ENCODE data around the gene RTF1.
A peak's percentile ranks its signal among the peaks of the same experiment; 100 is the strongest.

The RTF1 gene

GRCh38 chr15:41487802-41488201 lies 70.9 kb downstream of the RTF1 start:
- no peak for DNase-seq (ENCODE audit: low read depth in 2 of 2)

- no peak for DNase-seq (ENCODE audit: low read depth in 2 of 2)
Measured at GRCh38 chr15:41489641-41490040, 72.7 kb downstream of the RTF1 start.

GRCh38 chr15:41490355-41490754 lies 73.5 kb downstream of the RTF1 start:
- DNase-seq (ENCODE audit: low read depth in 2 of 2), result no peak

GRCh38 chr15:41491889-41492288 lies 75.0 kb downstream of the RTF1 start:
- DNase-seq (ENCODE audit: low read depth in 2 of 2), result no peak

- DNase-seq (ENCODE audit: low read depth in 2 of 2), result no peak
Measured at GRCh38 chr15:41492597-41493204, 75.8 kb downstream of the RTF1 start.

- DNase-seq (ENCODE audit: low read depth in 2 of 2), result peak; percentile 48 to 60
Measured at GRCh38 chr15:41493205-41493901, 76.5 kb downstream of the RTF1 start, which contains the start of gene ITPKA. ITPKA (plus strand) TSS chr15:41493874; CDS start chr15:41493928, 54 bp downstream.

GRCh38 chr15:41493902-41494189 lies 77.0 kb downstream of the RTF1 start:
- no peak for DNase-seq (ENCODE audit: low read depth in 2 of 2)

GRCh38 chr15:41494190-41494921 lies 77.5 kb downstream of the RTF1 start:
- no peak for DNase-seq (ENCODE audit: low read depth in 2 of 2)

GRCh38 chr15:41494922-41495735 lies 78.2 kb downstream of the RTF1 start:
- DNase-seq (ENCODE audit: low read depth in 2 of 2), result no peak

GRCh38 chr15:41495736-41496599 lies 79.1 kb downstream of the RTF1 start:
- no peak for DNase-seq (ENCODE audit: low read depth in 2 of 2)

GRCh38 chr15:41498657-41499056 lies 81.8 kb downstream of the RTF1 start:
- DNase-seq (ENCODE audit: low read depth in 2 of 2), result no peak

GRCh38 chr15:41499109-41499851 lies 82.4 kb downstream of the RTF1 start:
- no peak for DNase-seq (ENCODE audit: low read depth in 2 of 2)

GRCh38 chr15:41501191-41501917 lies 84.5 kb downstream of the RTF1 start:
- DNase-seq (ENCODE audit: low read depth in 2 of 2), result no peak

- DNase-seq (ENCODE audit: low read depth in 2 of 2), result no peak
Measured at GRCh38 chr15:41501931-41502794, 85.3 kb downstream of the RTF1 start.

- DNase-seq (ENCODE audit: low read depth in 2 of 2), result no peak
Measured at GRCh38 chr15:41502795-41503668, 86.1 kb downstream of the RTF1 start.

GRCh38 chr15:41503669-41504010 lies 86.7 kb downstream of the RTF1 start:
- no peak for DNase-seq (ENCODE audit: low read depth in 2 of 2)

- no peak for DNase-seq (ENCODE audit: low read depth in 2 of 2)
Measured at GRCh38 chr15:41504751-41505492, 88.0 kb downstream of the RTF1 start.

All from stimulated activated CD8-positive, alpha-beta memory T cell treated with anti-CD3 and anti-CD28 coated beads, Interleukin-7, amount 100 ng/mL, for 1 hour (primary cell).